IMR-90 (cell line): ENCODE measurements around the gene C6orf136. TPM values are rescaled to one million over a fixed set of nuclear protein-coding genes. Genes with fewer than 3 reads are reported as not detected.

ENCODE experiments used
- ATAC-seq: fragments of 200-7000 bp; cut with Tn5 transposase; 2 replicates; pipeline ENCODE4 v1.9.1; 2020; ENCODE audit warnings: low read depth, mild to moderate bottlenecking, moderate library complexity
- BruUV-seq: library from RNA; stranded (reverse); fragments of 400-500 nt; replicated peaks from 2 replicates; lab custom pipeline; 2021; lab: Mats Ljungman, UMichigan
- CTCF ChIA-PET: fragments of 300-600 bp; formaldehyde crosslinking; extraction: SDS; loops from one replicate; lab custom pipeline; 2021; ENCODE audit warnings: antibody characterized with exemption; lab: Yijun Ruan, JAX
- POLR2A ChIA-PET: fragments of 300-600 bp; sonication (Branson Sonifier 250); formaldehyde crosslinking; loops from one replicate; lab custom pipeline; 2022; ENCODE audit warnings: antibody characterized with exemption; ENCODE audit not compliant: unreplicated experiment; lab: Charles Lee
- DNase-seq: peaks from one replicate; pipeline ENCODE4 v3.0.0; 2013
- H2AFZ ChIP-seq: replicated peaks from 2 replicates; pipeline ENCODE3; 2013; ENCODE audit warnings: low read length, mild to moderate bottlenecking; ENCODE audit not compliant: poor library complexity
- H2AK5ac ChIP-seq: 2 replicates; pipeline ENCODE4 v1.6.1; 2013; ENCODE audit warnings: low read depth, low read length, inconsistent platforms
- H2AK9ac ChIP-seq: replicated peaks from 2 replicates; pipeline ENCODE3; 2013; ENCODE audit warnings: mild to moderate bottlenecking, low read depth, low read length, moderate library complexity; ENCODE audit not compliant: poor library complexity
- H2BK120ac ChIP-seq: 2 replicates; pipeline ENCODE4 v1.6.1; 2013; ENCODE audit warnings: low read depth, low read length, inconsistent platforms
- H2BK15ac ChIP-seq: 3 replicates; pipeline ENCODE4 v1.6.1; 2013; ENCODE audit warnings: low read depth, low read length, inconsistent platforms
- H2BK20ac ChIP-seq: 2 replicates; pipeline ENCODE4 v1.6.1; 2013; ENCODE audit warnings: low read depth, mild to moderate bottlenecking, inconsistent platforms, low read length, moderate library complexity
- H2BK5ac ChIP-seq: 2 replicates; pipeline ENCODE4 v1.6.1; 2013; ENCODE audit warnings: mild to moderate bottlenecking, low read depth, low read length, inconsistent platforms; ENCODE audit not compliant: poor library complexity, severe bottlenecking
- H3K14ac ChIP-seq: replicated peaks from 2 replicates; pipeline ENCODE4 v1.6.1; 2013; ENCODE audit warnings: low read depth, low read length, inconsistent platforms
- H3K18ac ChIP-seq: 2 replicates; pipeline ENCODE4 v1.6.1; 2013; ENCODE audit warnings: low read depth, low read length, control low read depth
- H3K23ac ChIP-seq: 2 replicates; pipeline ENCODE4 v1.6.1; 2013; ENCODE audit warnings: low read depth, low read length, inconsistent platforms
- H3K27ac ChIP-seq: 2 replicates; pipeline ENCODE4 v1.5.1; 2013; ENCODE audit warnings: mild to moderate bottlenecking, control low read depth, low read length; ENCODE audit not compliant: insufficient read depth
- H3K27me3 ChIP-seq: 2 replicates; pipeline ENCODE4 v1.6.1; 2013; ENCODE audit warnings: low read length; ENCODE audit not compliant: control insufficient read depth, insufficient read depth
- H3K36me3 ChIP-seq: 2 replicates; pipeline ENCODE4 v1.6.1; 2013; ENCODE audit warnings: low read length, mixed read lengths; ENCODE audit not compliant: control insufficient read depth, insufficient read depth
- H3K4ac ChIP-seq: 2 replicates; pipeline ENCODE4 v1.6.1; 2013; ENCODE audit warnings: low read depth, low read length, inconsistent platforms
- H3K4me1 ChIP-seq: 2 replicates; pipeline ENCODE4 v1.6.1; 2013; ENCODE audit warnings: low read length, mixed read lengths; ENCODE audit not compliant: control insufficient read depth, insufficient read depth
- H3K4me2 ChIP-seq: 2 replicates; pipeline ENCODE4 v1.6.1; 2013; ENCODE audit warnings: low read depth, mild to moderate bottlenecking, control low read depth, low read length, moderate library complexity
- H3K4me3 ChIP-seq: 2 replicates; pipeline ENCODE4 v1.5.1; 2013; ENCODE audit warnings: low read depth, mild to moderate bottlenecking, control low read depth, low read length, moderate library complexity; ENCODE audit not compliant: insufficient read depth
- H3K56ac ChIP-seq: 2 replicates; pipeline ENCODE4 v1.6.1; 2013; ENCODE audit warnings: low read length, inconsistent platforms; ENCODE audit not compliant: insufficient read depth; ENCODE audit errors: extremely low read depth
- H3K79me1 ChIP-seq, 2 experiments: 2 replicates each; pipeline ENCODE4 v1.6.1; 2013; ENCODE audit warnings: low read length in 2 of 2, inconsistent platforms in 1 of 2, low read depth in 1 of 2
- H3K9ac ChIP-seq: 2 replicates; pipeline ENCODE4 v1.6.1; 2013; ENCODE audit warnings: low read depth, low read length, control low read depth
- H3K9me1 ChIP-seq: 2 replicates; pipeline ENCODE4 v1.6.1; 2013; ENCODE audit warnings: low read length, inconsistent platforms; ENCODE audit not compliant: insufficient read depth
- H3K9me3 ChIP-seq: 2 replicates; pipeline ENCODE4 v1.6.1; 2013; ENCODE audit warnings: low read length; ENCODE audit not compliant: control insufficient read depth, insufficient read depth
- H4K20me1 ChIP-seq: 2 replicates; pipeline ENCODE4 v1.6.1; 2013; ENCODE audit warnings: low read length, inconsistent platforms; ENCODE audit not compliant: insufficient read depth
- H4K5ac ChIP-seq: 2 replicates; pipeline ENCODE4 v1.6.1; 2013; ENCODE audit warnings: mild to moderate bottlenecking, low read depth, low read length, control low read depth
- H4K8ac ChIP-seq, 2 experiments: 2 replicates each; pipeline ENCODE4 v1.6.1; 2013; ENCODE audit warnings: low read depth in 2 of 2, low read length in 2 of 2, control low read depth in 1 of 2, inconsistent platforms in 1 of 2
- H4K91ac ChIP-seq: 2 replicates; pipeline ENCODE4 v1.6.1; 2013; ENCODE audit warnings: low read depth, low read length, inconsistent platforms; ENCODE audit not compliant: insufficient read depth
- BHLHE40 ChIP-seq: fragments of 150-350 bp; IDR thresholded peaks from 2 replicates; pipeline ENCODE4 v1.6.1; 2016; ENCODE audit warnings: mild to moderate bottlenecking, low read depth, low read length
- CEBPB ChIP-seq: IDR thresholded peaks from 2 replicates; pipeline ENCODE4 v1.6.1; 2012; ENCODE audit warnings: low read depth, low read length, improper control_type of control experiment
- CHD1 ChIP-seq: IDR thresholded peaks from 2 replicates; pipeline ENCODE4 v1.6.1; 2012; ENCODE audit warnings: low read depth, low read length, improper control_type of control experiment
- FOS ChIP-seq: fragments of 150-350 bp; IDR thresholded peaks from 2 replicates; pipeline ENCODE4 v1.6.1; 2016; ENCODE audit warnings: low read depth, low read length
- MAFK ChIP-seq: IDR thresholded peaks from 2 replicates; pipeline ENCODE4 v1.6.1; 2012; ENCODE audit warnings: low read depth, low read length, improper control_type of control experiment
- MAZ ChIP-seq: IDR thresholded peaks from 2 replicates; pipeline ENCODE4 v1.6.1; 2012; ENCODE audit warnings: low read depth, mild to moderate bottlenecking, low read length, improper control_type of control experiment, moderate library complexity, borderline replicate concordance
- MXI1 ChIP-seq: IDR thresholded peaks from 2 replicates; pipeline ENCODE4 v1.6.1; 2012; ENCODE audit warnings: low read depth, mild to moderate bottlenecking, low read length, moderate library complexity, borderline replicate concordance
- NFE2L2 ChIP-seq: fragments of 150-350 bp; IDR thresholded peaks from 2 replicates; pipeline ENCODE4 v1.6.1; 2016; ENCODE audit warnings: low read depth, mild to moderate bottlenecking, low read length
- POLR2A ChIP-seq: IDR thresholded peaks from 2 replicates; pipeline ENCODE4 v1.6.1; 2012; ENCODE audit warnings: mild to moderate bottlenecking, low read depth, low read length
- RAD21 ChIP-seq: IDR thresholded peaks from 2 replicates; pipeline ENCODE4 v1.6.1; 2012; ENCODE audit warnings: low read length, improper control_type of control experiment
- RCOR1 ChIP-seq: IDR thresholded peaks from 2 replicates; pipeline ENCODE4 v1.6.1; 2012; ENCODE audit warnings: mild to moderate bottlenecking, low read length, improper control_type of control experiment; ENCODE audit not compliant: insufficient replicate concordance
- RFX5 ChIP-seq: IDR thresholded peaks from 2 replicates; pipeline ENCODE4 v1.8.0; 2012; ENCODE audit warnings: low read depth, mild to moderate bottlenecking, low read length, moderate library complexity
- SMC3 ChIP-seq: fragments of 150-350 bp; IDR thresholded peaks from 2 replicates; pipeline ENCODE4 v1.6.1; 2016; ENCODE audit warnings: low read depth, mild to moderate bottlenecking, antibody characterized with exemption, low read length, moderate library complexity
- WGBS, 2 experiments: methylation state at CpG; one replicate each; pipeline versions ENCODE4 v1.1.5 to v1.1.7; 2013; ENCODE audit warnings: missing lambda C conversion rate in 2 of 2; ENCODE audit not compliant: insufficient read length in 1 of 2; ENCODE audit errors: extremely low coverage in 2 of 2; 5-methylcytosine and 5-hydroxymethylcytosine counted together
- dilution Hi-C: fragments of 300-500 bp; cut with HindIII; formaldehyde crosslinking; loops from one replicate; pipeline ENCODE4 v1.14.3; 2018; ENCODE audit warnings: low sequenced_read_pairs; ENCODE audit not compliant: unreplicated experiment
- in situ Hi-C: fragments of 300-500 bp; cut with MboI; formaldehyde crosslinking; loops from 3 replicates; pipeline ENCODE4 v1.14.3; 2019; ENCODE audit warnings: low sequenced_read_pairs, inconsistent platforms, mixed read lengths
- intact Hi-C: fragments of 100-400 bp; cut with micrococcal nuclease; formaldehyde crosslinking; loops from 2 replicates; pipeline ENCODE4 v1.10.0; 2022
- polyA plus RNA-seq, 3 experiments: library from polyadenylated mRNA; depleted of rRNA; stranded (reverse); fragments of >200 nt; gene quantifications; 2 replicates each; pipeline ENCODE4 v1.2.3, GENCODE V29; 2012; ENCODE audit warnings: low replicate concordance in 1 of 3
- total RNA-seq: library from RNA; depleted of rRNA; stranded (reverse); fragments of >200 nt; gene quantifications from 2 replicates; pipeline ENCODE4 v1.2.3, GENCODE V29; 2012
- TF ChIP-seq, protein P1 (sequence below): fragments of 150-350 bp; IDR thresholded peaks from 2 replicates; pipeline ENCODE4 v1.6.1; 2017; ENCODE audit warnings: mild to moderate bottlenecking, antibody characterized with exemption, low read length, low read depth
- TF ChIP-seq, protein P2 (sequence below): conservative IDR thresholded peaks from 2 replicates; pipeline ENCODE4 v1.5.1; 2012; ENCODE audit warnings: mild to moderate bottlenecking, low read depth, low read length, improper control_type of control experiment

C6orf136 gene
- total and polyA plus RNA-seq, 2 of the 4 experiments (the other 2 are of a cell fraction) = 1.1 to 11.7 TPM

DNA sequence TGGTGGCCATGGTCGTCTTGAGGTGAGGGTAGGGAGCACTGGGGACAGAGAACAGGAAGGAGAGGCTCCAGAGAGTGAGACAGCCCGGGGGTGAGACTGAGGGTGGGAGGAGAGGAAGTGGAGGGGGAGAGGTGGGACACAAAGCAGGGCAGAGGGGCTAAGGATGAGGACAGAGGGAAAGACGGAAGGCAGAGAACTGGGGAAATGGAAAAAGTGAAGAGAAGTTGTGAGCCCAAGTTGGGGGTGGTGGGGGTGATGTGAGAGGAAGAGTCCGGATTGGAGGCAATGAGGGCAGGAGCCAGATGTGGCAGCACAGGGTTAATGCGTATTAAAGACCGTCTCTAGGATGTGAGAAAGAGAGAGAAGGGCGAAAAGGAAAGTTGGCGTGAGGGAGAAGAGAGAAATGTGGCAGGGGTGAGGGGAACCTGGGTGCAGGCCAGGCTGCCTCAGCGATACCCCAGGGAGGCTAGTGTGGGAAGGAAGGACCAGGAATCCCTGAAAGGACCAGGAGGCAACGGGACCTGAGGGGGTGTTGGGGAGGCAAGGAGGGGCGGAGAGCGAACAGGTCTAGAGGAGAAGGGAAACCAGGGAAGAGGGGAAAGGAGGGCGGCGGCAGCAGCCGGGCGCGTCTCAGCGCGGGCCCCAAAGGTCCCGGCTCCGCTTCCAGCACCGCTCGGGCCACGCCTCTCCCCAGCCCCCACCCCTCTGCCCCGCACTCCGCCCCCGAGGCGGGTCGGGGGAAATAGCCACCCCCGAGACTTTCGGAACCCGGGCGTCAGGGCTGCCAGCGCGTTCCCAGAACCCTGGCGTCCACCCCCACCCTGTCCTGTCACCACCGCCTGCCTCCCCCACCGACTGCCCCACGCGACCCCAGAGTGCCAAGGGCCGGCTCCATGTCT lies 39.3 kb downstream of the C6orf136 start, which contains the start of gene PPP1R18:
TSS of gene PPP1R18 (minus strand) at position 637 of the 899 bp plus-strand sequence. CDS start at position 10, 627 bp downstream.
- Histone ChIP-seq H2BK15ac (peak within 1 kb of the TSS; percentile 79; the same call in 2 of the 3 replicates), H2BK20ac (peak within 1 kb of the TSS; percentile 31; the same call in 1 of the 2 replicates), H3K56ac (peak within 1 kb of the TSS; percentile 99), H3K36me3 (peaks cover 27% of the 10 kb centered on the region), H2BK5ac (peak within 1 kb of the TSS; percentile 98), H4K8ac (peak within 1 kb of the TSS; percentile 88 to 96), H2AFZ (peak within 1 kb of the TSS; percentile 89), H3K9me3 (no peaks in the 10 kb centered on the region), H2AK9ac (peak within 1 kb of the TSS; percentile 100), H3K4ac (peak within 1 kb of the TSS; percentile 100), H3K4me3 (peak within 1 kb of the TSS; percentile 97), H3K79me1 (peaks cover 18 to 40% of the 10 kb centered on the region in 2 experiments; a peak in 3 of 4 replicates), H3K9ac (peak within 1 kb of the TSS; percentile 100), H3K27ac (peak within 1 kb of the TSS; percentile 100), H3K27me3 (no peaks in the 10 kb centered on the region), H3K14ac (peak within 1 kb of the TSS; percentile 98), H3K9me1 (peaks cover 13% of the 10 kb centered on the region), H4K91ac (peak within 1 kb of the TSS; percentile 99), H3K4me1 (peaks cover 18% of the 10 kb centered on the region), H3K23ac (peak within 1 kb of the TSS; percentile 99), H4K5ac (peak within 1 kb of the TSS; percentile 91), H3K4me2 (peak within 1 kb of the TSS; percentile 87), H3K18ac (peak within 1 kb of the TSS; percentile 98), H2BK120ac (peak within 1 kb of the TSS; percentile 86), H4K20me1 (peaks cover 47% of the 10 kb centered on the region), H2AK5ac (peak within 1 kb of the TSS; percentile 100)
- ChIA-PET CTCF (no interaction called here), POLR2A (no interaction called here)
- intact Hi-C loops (loop anchor here (1.0 kb wide), 1 partner anchor 36 kb away; no protein-coding TSS in a partner anchor), dilution Hi-C loops (no loop called here), in situ Hi-C loops (no loop called here)
- ATAC-seq (peak; percentile 12), DNase-seq (peak; percentile 49)
- BruUV-seq = TSS peak; percentile 76
- WGBS, 2 experiments = 2% methylated on average over 6 of the region's 41 CpGs; no CpG with 5 or more reads in 1 of the 2 experiments
- no peak for TF ChIP-seq CEBPB
- TF ChIP-seq, protein P1, sequence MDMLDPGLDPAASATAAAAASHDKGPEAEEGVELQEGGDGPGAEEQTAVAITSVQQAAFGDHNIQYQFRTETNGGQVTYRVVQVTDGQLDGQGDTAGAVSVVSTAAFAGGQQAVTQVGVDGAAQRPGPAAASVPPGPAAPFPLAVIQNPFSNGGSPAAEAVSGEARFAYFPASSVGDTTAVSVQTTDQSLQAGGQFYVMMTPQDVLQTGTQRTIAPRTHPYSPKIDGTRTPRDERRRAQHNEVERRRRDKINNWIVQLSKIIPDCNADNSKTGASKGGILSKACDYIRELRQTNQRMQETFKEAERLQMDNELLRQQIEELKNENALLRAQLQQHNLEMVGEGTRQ = no peak
- TF ChIP-seq RCOR1 = no peak
- no peak for TF ChIP-seq CHD1
- TF ChIP-seq, protein P2, sequence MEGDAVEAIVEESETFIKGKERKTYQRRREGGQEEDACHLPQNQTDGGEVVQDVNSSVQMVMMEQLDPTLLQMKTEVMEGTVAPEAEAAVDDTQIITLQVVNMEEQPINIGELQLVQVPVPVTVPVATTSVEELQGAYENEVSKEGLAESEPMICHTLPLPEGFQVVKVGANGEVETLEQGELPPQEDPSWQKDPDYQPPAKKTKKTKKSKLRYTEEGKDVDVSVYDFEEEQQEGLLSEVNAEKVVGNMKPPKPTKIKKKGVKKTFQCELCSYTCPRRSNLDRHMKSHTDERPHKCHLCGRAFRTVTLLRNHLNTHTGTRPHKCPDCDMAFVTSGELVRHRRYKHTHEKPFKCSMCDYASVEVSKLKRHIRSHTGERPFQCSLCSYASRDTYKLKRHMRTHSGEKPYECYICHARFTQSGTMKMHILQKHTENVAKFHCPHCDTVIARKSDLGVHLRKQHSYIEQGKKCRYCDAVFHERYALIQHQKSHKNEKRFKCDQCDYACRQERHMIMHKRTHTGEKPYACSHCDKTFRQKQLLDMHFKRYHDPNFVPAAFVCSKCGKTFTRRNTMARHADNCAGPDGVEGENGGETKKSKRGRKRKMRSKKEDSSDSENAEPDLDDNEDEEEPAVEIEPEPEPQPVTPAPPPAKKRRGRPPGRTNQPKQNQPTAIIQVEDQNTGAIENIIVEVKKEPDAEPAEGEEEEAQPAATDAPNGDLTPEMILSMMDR = no peak
- no peak for TF ChIP-seq MAZ
- TF ChIP-seq NFE2L2 = no peak
- no peak for TF ChIP-seq RFX5
- 0 out of 2 replicates have a peak, but pooled peaks have one; percentile 17 for TF ChIP-seq POLR2A
- TF ChIP-seq MXI1 = 0 out of 2 replicates have a peak, but pooled peaks have one; percentile 6
- no peak for TF ChIP-seq BHLHE40
- no peak for TF ChIP-seq FOS
- no peak for TF ChIP-seq RAD21
- no peak for TF ChIP-seq MAFK
- TF ChIP-seq SMC3 = no peak
